ENCODE results near the gene ARCN1.

Gene ARCN1

DNA sequence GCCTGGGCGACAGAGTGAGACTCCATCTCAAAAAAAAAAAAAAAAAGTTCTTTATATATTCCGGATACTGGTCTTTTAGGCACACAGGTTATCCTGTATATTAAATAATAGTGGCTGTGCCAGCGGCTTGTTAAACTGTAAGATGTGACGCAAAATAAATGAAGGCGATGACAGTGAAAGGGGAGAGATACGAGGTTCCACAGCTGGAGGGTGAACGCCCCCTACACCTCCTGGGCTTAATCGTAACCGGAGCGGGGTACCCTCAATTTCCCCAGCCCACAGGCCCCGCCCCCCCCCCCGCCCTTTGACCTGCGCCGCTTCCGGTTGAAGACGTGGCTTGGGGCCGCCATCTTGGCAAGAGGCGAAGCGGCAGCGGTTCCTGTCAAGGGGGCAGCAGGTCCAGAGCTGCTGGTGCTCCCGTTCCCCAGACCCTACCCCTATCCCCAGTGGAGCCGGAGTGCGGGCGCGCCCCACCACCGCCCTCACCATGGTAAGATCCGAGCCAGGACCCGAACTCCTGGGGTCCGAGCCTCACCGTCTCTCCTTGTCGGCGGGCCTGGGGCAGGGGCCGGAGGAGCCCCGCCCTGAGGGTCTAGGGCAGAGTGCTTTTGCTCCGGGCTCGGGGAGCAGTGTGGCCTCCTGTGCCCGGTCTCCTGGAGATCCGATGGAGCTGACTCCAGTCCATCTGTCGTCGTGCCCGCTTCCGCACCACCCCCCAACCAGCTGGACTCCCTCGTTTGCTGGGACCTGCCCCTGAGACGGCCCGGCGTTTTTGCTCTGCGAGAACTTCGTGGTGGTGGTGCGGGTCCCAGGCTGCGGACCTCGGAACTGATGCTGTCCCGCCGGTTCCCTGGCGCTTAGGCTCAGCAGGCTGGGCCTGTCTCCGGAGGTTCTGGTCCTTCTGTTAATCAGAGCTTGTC is at the start of gene ARCN1:
TSS of gene ARCN1 (plus strand) at position 349 of the 920 bp plus-strand sequence. CDS start at position 488, 139 bp downstream.
- peak; percentile 90 for DNase-seq

DNA sequence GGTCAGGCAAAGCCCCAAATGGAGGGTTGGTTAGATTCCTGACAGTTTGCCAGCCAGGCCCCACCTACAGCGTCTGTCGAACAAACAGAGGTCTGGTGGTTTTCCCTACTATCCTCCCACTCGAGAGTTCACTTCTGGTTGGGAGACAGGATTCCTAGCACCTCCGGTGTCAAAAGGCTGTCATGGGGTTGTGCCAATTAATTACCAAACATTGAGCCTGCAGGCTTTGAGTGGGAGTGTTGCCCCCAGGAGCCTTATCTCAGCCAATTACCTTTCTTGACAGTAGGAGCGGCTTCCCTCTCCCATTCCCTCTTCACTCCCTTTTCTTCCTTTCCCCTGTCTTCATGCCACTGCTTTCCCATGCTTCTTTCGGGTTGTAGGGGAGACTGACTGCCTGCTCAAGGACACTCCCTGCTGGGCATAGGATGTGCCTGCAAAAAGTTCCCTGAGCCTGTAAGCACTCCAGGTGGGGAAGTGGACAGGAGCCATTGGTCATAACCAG is 49.6 kb upstream of the ARCN1 start:
- no peak for DNase-seq

DNA sequence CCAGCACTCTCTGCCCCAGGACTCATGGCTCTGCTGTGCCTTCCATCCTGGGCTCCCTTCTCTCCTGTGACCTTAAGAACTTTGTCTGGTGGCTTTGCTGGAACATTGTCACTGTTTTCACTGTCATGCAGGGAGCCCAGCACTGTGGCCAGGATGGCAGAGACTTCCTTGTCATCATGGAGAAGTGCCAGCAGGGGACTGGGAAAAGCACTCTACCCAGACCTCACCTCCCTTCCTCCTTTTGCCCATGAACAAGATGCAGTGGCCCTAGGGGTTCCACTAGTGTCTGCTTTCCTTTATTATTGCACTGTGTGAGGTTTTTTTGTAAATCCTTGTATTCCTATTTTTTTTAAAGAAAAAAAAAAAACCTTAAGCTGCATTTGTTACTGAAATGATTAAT is 47.9 kb upstream of the ARCN1 start:
- no peak for DNase-seq

GRCh38 chr11:118524757-118525470 is 47.3 kb upstream of the ARCN1 start:
- no peak for DNase-seq

GRCh38 chr11:118526688-118527087 is 45.5 kb upstream of the ARCN1 start:
- DNase-seq: no peak

DNA sequence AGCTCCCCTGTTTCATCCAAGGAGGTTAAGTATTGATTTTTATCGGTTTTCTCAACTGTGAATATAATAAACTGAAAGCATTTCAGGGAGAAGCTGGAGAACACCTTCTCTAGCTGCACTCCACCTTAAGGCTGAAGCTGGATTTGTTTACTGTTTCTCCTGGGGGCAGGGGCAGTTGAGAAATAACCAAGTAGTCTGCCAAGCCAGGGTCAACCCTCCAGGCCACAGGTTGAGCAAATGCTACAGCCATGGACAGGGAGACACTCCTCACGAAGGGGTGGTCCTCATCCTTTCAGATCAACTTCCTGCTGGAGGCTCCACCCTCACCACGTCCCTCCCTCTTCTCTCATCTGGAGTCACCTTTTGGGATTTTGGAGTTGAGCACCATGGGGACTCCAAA is 45.1 kb upstream of the ARCN1 start, which contains the start of gene TTC36:
TSS of gene TTC36 (plus strand) at position 366 of the 400 bp plus-strand sequence. CDS start at position 387, 21 bp downstream.
- no peak for DNase-seq

GRCh38 chr11:118528511-118528910 is 43.7 kb upstream of the ARCN1 start:
- no peak for DNase-seq

- no peak for DNase-seq
Measured at GRCh38 chr11:118529584-118530175, 42.5 kb upstream of the ARCN1 start.

GRCh38 chr11:118530180-118530682 is 42.0 kb upstream of the ARCN1 start:
- no peak for DNase-seq

- peak; percentile 80 for DNase-seq
Measured at GRCh38 chr11:118530683-118531596, 41.3 kb upstream of the ARCN1 start, which contains the start of gene TMEM25. TSS of gene TMEM25 (plus strand) at chr11:118531192. CDS start at chr11:118531802, 610 bp downstream.

- DNase-seq: no peak
Measured at GRCh38 chr11:118531597-118532084, 40.6 kb upstream of the ARCN1 start.

- no peak for DNase-seq
Measured at GRCh38 chr11:118532091-118532490, 40.1 kb upstream of the ARCN1 start.

DNA sequence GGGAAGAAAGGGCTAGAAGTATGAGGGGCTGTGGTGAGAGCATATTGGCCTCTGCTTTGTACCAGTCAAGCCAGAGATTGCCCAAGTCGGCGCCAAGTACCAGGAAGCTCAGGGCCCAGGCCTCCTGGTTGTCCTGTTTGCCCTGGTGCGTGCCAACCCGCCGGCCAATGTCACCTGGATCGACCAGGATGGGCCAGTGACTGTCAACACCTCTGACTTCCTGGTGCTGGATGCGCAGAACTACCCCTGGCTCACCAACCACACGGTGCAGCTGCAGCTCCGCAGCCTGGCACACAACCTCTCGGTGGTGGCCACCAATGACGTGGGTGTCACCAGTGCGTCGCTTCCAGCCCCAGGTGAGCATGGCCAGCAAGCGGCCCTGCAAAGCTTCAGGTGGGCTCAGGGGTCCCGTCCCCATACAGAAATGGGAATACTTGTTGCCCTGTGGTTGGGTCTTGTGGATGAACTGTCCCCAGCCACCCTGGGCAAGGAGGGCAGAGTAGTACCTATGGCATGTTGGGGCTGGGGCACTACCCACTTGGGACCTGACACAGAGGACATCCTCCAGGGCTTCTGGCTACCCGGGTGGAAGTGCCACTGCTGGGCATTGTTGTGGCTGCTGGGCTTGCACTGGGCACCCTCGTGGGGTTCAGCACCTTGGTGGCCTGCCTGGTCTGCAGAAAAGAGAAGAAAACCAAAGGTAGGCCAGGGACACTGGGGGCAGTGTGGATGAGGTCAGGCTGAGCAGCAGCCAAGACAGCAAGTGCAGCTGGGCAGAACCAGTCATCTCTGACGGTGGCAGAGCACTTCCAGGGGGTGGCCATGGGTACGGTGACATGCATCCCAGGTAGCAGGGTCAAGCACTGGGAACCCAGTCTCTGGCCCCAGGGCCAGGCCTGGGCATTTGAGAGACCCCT is 39.1 kb upstream of the ARCN1 start:
- DNase-seq: no peak

GRCh38 chr11:118533769-118534729 is 38.2 kb upstream of the ARCN1 start:
- DNase-seq: no peak

GRCh38 chr11:118535261-118535660 is 36.9 kb upstream of the ARCN1 start:
- no peak for DNase-seq

GRCh38 chr11:118536726-118537125 is 35.5 kb upstream of the ARCN1 start:
- DNase-seq: no peak

DNA sequence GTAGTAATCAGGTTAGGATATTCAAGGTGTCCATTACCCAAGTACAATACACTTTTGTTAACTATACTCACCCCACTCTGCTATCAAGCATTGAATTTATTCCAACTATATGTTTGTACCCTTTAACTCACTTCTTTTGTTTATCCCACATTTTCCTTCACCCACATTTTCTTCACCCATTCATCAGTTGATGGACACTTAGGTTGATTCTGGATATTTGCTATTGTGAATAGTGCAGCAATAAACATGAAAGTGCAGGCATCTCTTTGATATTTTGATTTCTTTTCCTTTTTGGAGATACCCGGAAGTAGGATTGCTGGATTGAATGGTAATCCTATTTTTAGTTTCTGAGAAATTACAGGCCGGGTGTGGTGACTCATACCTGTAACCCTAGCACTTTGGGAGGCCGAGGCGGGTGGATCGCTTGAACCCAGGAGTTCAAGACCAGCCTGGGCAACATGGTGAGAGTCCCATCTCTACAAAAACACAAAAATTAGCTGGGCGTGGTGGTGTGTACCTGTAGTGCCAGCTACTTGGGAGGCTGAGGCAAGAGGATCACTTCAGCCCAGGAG is 34.7 kb upstream of the ARCN1 start:
- DNase-seq: no peak

GRCh38 chr11:118544010-118544646 is 28.1 kb upstream of the ARCN1 start:
- no peak for DNase-seq

All from CD4-positive, alpha-beta T cell treated with Interleukin-6 for 4 hours (primary cell).